ENCODE data around the gene GRAMD1B. TPM values are rescaled to one million over a fixed set of nuclear protein-coding genes. Genes with fewer than 3 reads are reported as not detected.

The GRAMD1B gene
- total RNA-seq, 4 donors from 2014 or later: 0.08 to 0.64 (median 0.42) TPM

DNA sequence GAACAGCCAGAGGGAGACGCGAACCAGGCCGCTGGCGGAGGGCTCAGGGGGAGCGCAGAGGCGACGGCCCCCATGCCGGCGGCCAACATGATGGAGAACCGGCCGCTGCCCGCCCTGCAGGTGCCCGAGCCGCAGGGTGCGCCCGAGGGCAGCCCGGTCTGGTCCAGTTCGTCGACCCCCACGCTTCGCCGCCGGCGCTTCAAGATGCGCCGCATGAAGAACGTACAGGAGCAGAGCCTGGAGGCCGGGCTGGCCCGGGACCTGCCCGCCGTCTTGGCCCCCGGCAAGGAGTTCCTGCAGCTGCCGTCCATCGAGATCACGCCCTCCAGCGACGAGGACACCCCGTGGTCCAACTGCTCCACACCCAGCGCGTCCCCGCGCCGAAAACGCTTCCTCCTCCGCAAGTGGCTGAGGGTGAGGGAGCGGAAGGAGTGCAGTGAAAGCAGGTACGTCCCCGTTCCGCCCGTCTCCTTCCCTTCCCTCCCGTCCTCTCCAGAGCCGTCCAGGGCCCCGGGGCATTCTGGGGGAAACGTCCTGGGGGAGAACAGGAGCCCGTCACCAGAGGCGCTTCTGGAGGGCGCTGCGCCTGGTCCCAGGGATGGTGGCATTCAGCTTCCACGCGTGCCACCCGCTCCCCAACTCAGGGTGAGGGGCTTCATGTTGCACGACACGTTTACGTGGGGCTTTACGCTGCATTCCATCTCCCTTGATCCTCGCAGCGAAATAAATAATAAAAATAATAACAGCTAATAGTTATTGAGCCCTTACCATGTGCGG is 840 bp downstream of the GRAMD1B start:
- TF ChIP-seq POLR2A (IDR thresholded peaks at IDR 0.05) (peak in 1 of 2 donors; percentile 20), POLR2AphosphoS5 (IDR thresholded peaks at IDR 0.05) (no peak)
- DNase-seq (ENCODE audit: low spot score in 2 of 2): peak; percentile 72 to 84
- no peaks in the 10 kb centered on the region for H3K36me3 ChIP-seq
- 11% methylated on average over 29 of the region's 68 CpGs for WGBS
- peak overlapping the region; percentile 59 for H3K4me3 ChIP-seq
- H3K4me1 ChIP-seq: peaks cover 15% of the 10 kb centered on the region
- peak overlapping the region; percentile 62 for H3K27ac ChIP-seq
- no peaks in the 10 kb centered on the region for H3K9me3 ChIP-seq
- peaks cover 39% of the 10 kb centered on the region for H3K27me3 ChIP-seq

DNA sequence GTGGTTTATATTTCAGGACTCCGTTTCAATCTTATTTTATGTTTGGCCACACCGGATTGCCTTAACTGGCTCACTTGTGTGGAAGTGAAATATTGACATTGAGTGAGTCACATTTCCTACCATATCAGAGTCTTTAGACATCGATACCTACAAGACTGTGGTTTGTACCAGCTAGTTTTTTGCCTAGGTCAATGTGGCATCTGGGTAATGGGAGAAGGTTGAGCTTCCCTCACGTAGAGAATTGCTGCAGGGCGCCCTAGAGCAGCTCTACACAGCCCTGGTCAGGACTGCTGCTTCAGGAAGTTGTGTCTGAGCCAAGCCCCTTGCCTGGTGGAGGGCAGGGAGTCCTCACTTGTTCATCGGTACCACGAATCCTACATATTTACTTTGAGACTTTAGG is 1.6 kb downstream of the GRAMD1B start:
- no peak overlapping the region for H3K27ac ChIP-seq
- no peaks in the 10 kb centered on the region for H3K36me3 ChIP-seq
- WGBS: 68% methylated on average over 7 of the region's 7 CpGs
- no peak for TF ChIP-seq POLR2AphosphoS5 (IDR thresholded peaks at IDR 0.05)
- no peak for TF ChIP-seq POLR2A (IDR thresholded peaks at IDR 0.05)
- TF ChIP-seq EP300 (IDR thresholded peaks at IDR 0.05): no peak
- TF ChIP-seq, protein P1, sequence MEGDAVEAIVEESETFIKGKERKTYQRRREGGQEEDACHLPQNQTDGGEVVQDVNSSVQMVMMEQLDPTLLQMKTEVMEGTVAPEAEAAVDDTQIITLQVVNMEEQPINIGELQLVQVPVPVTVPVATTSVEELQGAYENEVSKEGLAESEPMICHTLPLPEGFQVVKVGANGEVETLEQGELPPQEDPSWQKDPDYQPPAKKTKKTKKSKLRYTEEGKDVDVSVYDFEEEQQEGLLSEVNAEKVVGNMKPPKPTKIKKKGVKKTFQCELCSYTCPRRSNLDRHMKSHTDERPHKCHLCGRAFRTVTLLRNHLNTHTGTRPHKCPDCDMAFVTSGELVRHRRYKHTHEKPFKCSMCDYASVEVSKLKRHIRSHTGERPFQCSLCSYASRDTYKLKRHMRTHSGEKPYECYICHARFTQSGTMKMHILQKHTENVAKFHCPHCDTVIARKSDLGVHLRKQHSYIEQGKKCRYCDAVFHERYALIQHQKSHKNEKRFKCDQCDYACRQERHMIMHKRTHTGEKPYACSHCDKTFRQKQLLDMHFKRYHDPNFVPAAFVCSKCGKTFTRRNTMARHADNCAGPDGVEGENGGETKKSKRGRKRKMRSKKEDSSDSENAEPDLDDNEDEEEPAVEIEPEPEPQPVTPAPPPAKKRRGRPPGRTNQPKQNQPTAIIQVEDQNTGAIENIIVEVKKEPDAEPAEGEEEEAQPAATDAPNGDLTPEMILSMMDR (IDR thresholded peaks at IDR 0.05): no peak
- H3K9me3 ChIP-seq: no peaks in the 10 kb centered on the region
- peak in 1 of 2 donors; percentile 50 for DNase-seq (ENCODE audit: low spot score in 2 of 2)
- peaks cover 31% of the 10 kb centered on the region for H3K27me3 ChIP-seq
- no peak overlapping the region for H3K4me3 ChIP-seq
- H3K4me1 ChIP-seq: peaks cover 15% of the 10 kb centered on the region

DNA sequence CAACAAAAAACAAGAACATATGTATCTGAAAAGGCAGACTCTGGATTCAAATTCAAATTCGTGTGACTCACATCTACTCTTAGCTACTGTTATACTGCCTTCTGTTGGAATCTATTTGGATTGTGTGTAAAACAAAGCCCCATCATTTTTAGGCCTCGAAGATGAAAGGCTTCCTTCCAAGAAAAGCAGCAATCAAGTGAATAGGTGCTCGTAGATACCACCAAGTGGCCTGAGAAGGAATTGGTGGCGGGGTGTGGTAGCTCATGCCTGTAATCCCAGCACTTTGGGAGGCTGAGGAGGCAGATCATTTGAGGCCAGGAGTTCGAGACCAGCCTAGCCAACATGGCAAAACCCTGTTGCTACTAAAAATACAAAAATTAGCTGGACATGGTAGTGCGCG is 4.2 kb downstream of the GRAMD1B start:
- peaks cover 31% of the 10 kb centered on the region for H3K27me3 ChIP-seq
- no peak overlapping the region for H3K27ac ChIP-seq
- H3K4me1 ChIP-seq: peaks cover 15% of the 10 kb centered on the region
- WGBS: 81% methylated on average over 7 of the region's 7 CpGs
- H3K36me3 ChIP-seq: no peaks in the 10 kb centered on the region
- DNase-seq (ENCODE audit: low spot score in 2 of 2): peak in 1 of 2 donors; percentile 24
- no peak overlapping the region for H3K4me3 ChIP-seq
- TF ChIP-seq POLR2A (IDR thresholded peaks at IDR 0.05) (no peak), EP300 (IDR thresholded peaks at IDR 0.05) (no peak), POLR2AphosphoS5 (IDR thresholded peaks at IDR 0.05) (no peak)
- TF ChIP-seq, protein P1 (IDR thresholded peaks at IDR 0.05): no peak
- H3K9me3 ChIP-seq: no peaks in the 10 kb centered on the region

DNA sequence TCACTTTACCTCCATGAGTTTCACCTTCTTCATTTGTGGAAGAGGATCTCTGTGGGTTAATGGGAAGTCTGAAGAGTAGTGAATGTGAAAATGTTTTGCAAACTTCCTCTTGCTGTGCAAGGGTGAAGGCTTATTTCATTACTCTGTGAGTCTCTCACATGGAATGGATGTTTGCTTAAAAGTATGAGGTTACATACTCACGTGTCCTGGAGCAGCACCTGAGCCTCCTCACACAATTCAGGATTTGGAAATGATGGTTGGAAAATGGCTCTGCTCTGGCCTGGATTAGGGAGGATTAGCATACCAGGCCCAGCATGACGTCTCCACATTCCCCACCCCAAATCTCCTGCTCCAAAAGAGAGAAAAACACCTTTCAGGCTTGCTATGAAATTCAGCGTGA is 4.8 kb downstream of the GRAMD1B start:
- Histone ChIP-seq H3K27me3 (peaks cover 25% of the 10 kb centered on the region), H3K27ac (no peak overlapping the region), H3K4me1 (peaks cover 12% of the 10 kb centered on the region), H3K4me3 (no peak overlapping the region), H3K9me3 (no peaks in the 10 kb centered on the region), H3K36me3 (no peaks in the 10 kb centered on the region)
- WGBS: 61% methylated on average over 3 of the region's 3 CpGs
- TF ChIP-seq POLR2A (IDR thresholded peaks at IDR 0.05): no peak
- TF ChIP-seq EP300 (IDR thresholded peaks at IDR 0.05): no peak
- TF ChIP-seq POLR2AphosphoS5 (IDR thresholded peaks at IDR 0.05): no peak
- TF ChIP-seq, protein P1 (IDR thresholded peaks at IDR 0.05): no peak
- DNase-seq (ENCODE audit: low spot score in 2 of 2): no peak

DNA sequence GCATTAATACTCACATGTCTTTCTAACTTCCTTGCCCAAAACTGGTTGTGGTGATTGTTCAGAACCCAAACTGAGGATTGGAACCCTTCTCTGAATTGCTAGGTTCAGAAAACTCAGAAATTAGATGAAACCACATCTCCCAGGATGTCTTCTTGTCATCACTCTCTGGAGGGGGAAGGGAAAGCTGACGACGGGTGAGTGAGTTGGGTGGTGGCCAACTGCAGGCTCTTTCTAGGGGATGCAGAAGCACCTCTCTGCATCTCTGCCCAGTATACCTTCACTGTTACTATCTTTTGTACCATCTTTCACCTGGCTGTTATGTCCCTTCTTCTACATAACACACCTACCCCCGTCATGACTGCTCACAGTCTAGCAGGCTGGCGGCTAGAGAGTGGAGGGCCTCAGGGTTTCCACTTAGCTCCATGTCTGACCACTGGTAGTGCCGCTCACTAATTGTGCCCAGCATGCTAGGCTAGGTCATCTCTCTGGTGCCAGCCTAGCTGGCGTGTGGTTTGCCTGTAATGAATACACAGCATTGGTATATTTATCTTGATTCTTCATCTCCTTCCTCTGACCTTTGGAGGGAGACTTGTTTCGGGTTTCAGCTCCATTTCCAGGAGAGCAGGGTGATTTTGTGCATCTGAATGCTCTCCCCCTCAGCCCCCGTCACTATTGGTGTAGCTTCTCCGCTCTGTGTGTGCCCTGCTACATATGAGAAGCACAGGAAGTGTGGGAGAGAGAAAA is 7.3 kb downstream of the GRAMD1B start:
- TF ChIP-seq EP300 (IDR thresholded peaks at IDR 0.05): no peak
- TF ChIP-seq POLR2A (IDR thresholded peaks at IDR 0.05): no peak
- no peak for TF ChIP-seq POLR2AphosphoS5 (IDR thresholded peaks at IDR 0.05)
- TF ChIP-seq, protein P1 (IDR thresholded peaks at IDR 0.05): no peak
- H3K27me3 ChIP-seq: no peaks in the 10 kb centered on the region
- peak in 1 of 2 donors; percentile 7 for DNase-seq (ENCODE audit: low spot score in 2 of 2)
- no peak overlapping the region for H3K4me3 ChIP-seq
- no peaks in the 10 kb centered on the region for H3K4me1 ChIP-seq
- no peaks in the 10 kb centered on the region for H3K36me3 ChIP-seq
- H3K27ac ChIP-seq: no peak overlapping the region
- H3K9me3 ChIP-seq: no peaks in the 10 kb centered on the region
- 81% methylated on average over 9 of the region's 9 CpGs for WGBS

Data from suprapubic skin (tissue), 4 donors.